Measurements from ENCODE around the gene RAB35. TPM values are rescaled to one million over a fixed set of nuclear protein-coding genes. Genes with fewer than 3 reads are reported as not detected.

The RAB35 gene
- total and polyA plus RNA-seq, 2 donors from 2014 or later: 23.2 to 56.1 TPM

GRCh38 chr12:120115692-120116440 lies 687 bp downstream of the RAB35 start:
- intact Hi-C loops (cut with DNase I): no loop called here
- Histone ChIP-seq H3K36me3 (ENCODE audit: control insufficient read depth in 2 of 3, insufficient read depth in 3 of 3, low read length in 3 of 3) (peaks cover 0 to 2% (median 0%) of the 10 kb centered on the region in 3 donors), H3K27ac (ENCODE audit: low read depth in 2 of 2, low read length in 2 of 2) (peak overlapping the region; percentile 62 to 67), H3K27me3 (ENCODE audit: control insufficient read depth, insufficient read depth, low read length) (no peaks in the 10 kb centered on the region), H3K4me3 (ENCODE audit: low read length in 3 of 3) (peak overlapping the region; percentile 88 to 97 (median 92)), H3K9ac (ENCODE audit: low read length in 3 of 3) (peak overlapping the region; percentile 24 to 98 (median 82)), H3K4me1 (ENCODE audit: control insufficient read depth in 2 of 3, insufficient read depth in 2 of 3, low read depth in 1 of 3, low read length in 3 of 3) (peaks cover 4 to 26% (median 25%) of the 10 kb centered on the region in 3 donors), H3K9me3 (ENCODE audit: control insufficient read depth in 2 of 3, insufficient read depth in 1 of 3, low read length in 3 of 3) (no peaks in the 10 kb centered on the region)
- DNase-seq (peak in 3 of 5 donors; percentile 24 to 73 (median 49)), FAIRE-seq (no peak)
- no peak for TF ChIP-seq CTCF (IDR thresholded peaks at IDR 0.05; ENCODE audit: borderline replicate concordance, extremely low read depth, insufficient read depth)

- intact Hi-C loops (cut with DNase I): no loop called here
Observed at GRCh38 chr12:120115066-120115465, 1.5 kb downstream of the RAB35 start.

GRCh38 chr12:120110550-120111501 lies 5.7 kb downstream of the RAB35 start:
- peaks cover 0 to 4% (median 0%) of the 10 kb centered on the region in 3 donors for H3K36me3 ChIP-seq (ENCODE audit: control insufficient read depth in 2 of 3, insufficient read depth in 3 of 3, low read length in 3 of 3)
- peaks cover 3 to 18% (median 15%) of the 10 kb centered on the region in 3 donors for H3K4me1 ChIP-seq (ENCODE audit: control insufficient read depth in 2 of 3, insufficient read depth in 2 of 3, low read depth in 1 of 3, low read length in 3 of 3)
- H3K27me3 ChIP-seq (ENCODE audit: control insufficient read depth, insufficient read depth, low read length): no peaks in the 10 kb centered on the region
- H3K27ac ChIP-seq (ENCODE audit: low read depth in 2 of 2, low read length in 2 of 2): no peak overlapping the region
- no peak for TF ChIP-seq CTCF (IDR thresholded peaks at IDR 0.05; ENCODE audit: borderline replicate concordance, extremely low read depth, insufficient read depth)
- H3K9ac ChIP-seq (ENCODE audit: low read length in 3 of 3): peak overlapping the region in 1 of 3 donors; percentile 8
- no peaks in the 10 kb centered on the region for H3K9me3 ChIP-seq (ENCODE audit: control insufficient read depth in 2 of 3, insufficient read depth in 1 of 3, low read length in 3 of 3)
- FAIRE-seq (no peak), DNase-seq (peak in 1 of 5 donors; percentile 83)
- intact Hi-C loops (cut with DNase I): no loop called here
- no peak overlapping the region for H3K4me3 ChIP-seq (ENCODE audit: low read length in 3 of 3)

More at GRCh38 chr12:120115066-120115465, 1.5 kb downstream of the RAB35 start:
- Histone ChIP-seq H3K36me3 (ENCODE audit: control insufficient read depth in 2 of 3, insufficient read depth in 3 of 3, low read length in 3 of 3) (peaks cover 0 to 2% (median 0%) of the 10 kb centered on the region in 3 donors), H3K4me3 (ENCODE audit: low read length in 3 of 3) (peak overlapping the region in 2 of 3 donors; percentile 88 to 97), H3K27me3 (ENCODE audit: control insufficient read depth, insufficient read depth, low read length) (no peaks in the 10 kb centered on the region), H3K9me3 (ENCODE audit: control insufficient read depth in 2 of 3, insufficient read depth in 1 of 3, low read length in 3 of 3) (no peaks in the 10 kb centered on the region), H3K27ac (ENCODE audit: low read depth in 2 of 2, low read length in 2 of 2) (no peak overlapping the region), H3K9ac (ENCODE audit: low read length in 3 of 3) (peak overlapping the region in 1 of 3 donors; percentile 24), H3K4me1 (ENCODE audit: control insufficient read depth in 2 of 3, insufficient read depth in 2 of 3, low read depth in 1 of 3, low read length in 3 of 3) (peaks cover 4 to 30% (median 29%) of the 10 kb centered on the region in 3 donors)
- no peak for TF ChIP-seq CTCF (IDR thresholded peaks at IDR 0.05; ENCODE audit: borderline replicate concordance, extremely low read depth, insufficient read depth)
- no peak for DNase-seq
- FAIRE-seq: no peak
